Fibroblast of mammary gland (primary cell): ENCODE results near the gene ACVRL1.

Source experiments
- DNase-seq: peaks from one replicate; pipeline ENCODE4 v3.0.0-alpha.2; 2010; ENCODE audit warnings: low read depth
- H3K4me3 ChIP-seq: 2 replicates; pipeline ENCODE4 v1.5.1; 2011; ENCODE audit warnings: low read depth, mild to moderate bottlenecking, low read length, moderate library complexity; ENCODE audit not compliant: control insufficient read depth
- TF ChIP-seq, protein P1 (sequence below): conservative IDR thresholded peaks from 2 replicates; pipeline ENCODE4 v1.5.1; 2011; ENCODE audit warnings: low read depth, low read length, inconsistent platforms; ENCODE audit not compliant: control insufficient read depth, insufficient read depth

Gene ACVRL1

DNA sequence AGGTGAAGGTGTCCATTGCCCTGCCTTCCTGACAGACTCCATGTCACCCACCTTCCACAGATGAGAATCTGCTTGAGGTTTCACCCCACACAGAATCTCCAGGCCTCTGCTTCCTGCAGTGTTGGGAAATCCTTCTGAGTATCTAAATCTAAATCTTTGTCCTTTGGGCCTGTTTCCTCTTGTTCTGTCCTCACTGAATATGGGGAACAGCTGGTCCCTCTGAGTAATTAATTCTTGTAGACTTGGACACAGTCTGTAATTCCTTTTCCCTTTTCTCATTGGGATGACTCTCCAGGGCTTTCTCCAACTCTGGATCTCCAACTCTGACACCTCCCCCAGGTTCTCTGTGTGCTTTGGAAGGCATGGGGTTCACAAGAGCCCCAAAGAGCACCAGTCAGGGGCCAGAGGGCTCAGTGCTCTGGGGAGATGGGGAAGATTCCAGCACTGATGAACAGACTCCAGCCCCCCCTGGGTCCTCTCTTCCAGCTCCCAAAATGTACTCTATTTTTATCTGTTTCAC is 2.3 kb upstream of the ACVRL1 start:
- TF ChIP-seq, protein P1, sequence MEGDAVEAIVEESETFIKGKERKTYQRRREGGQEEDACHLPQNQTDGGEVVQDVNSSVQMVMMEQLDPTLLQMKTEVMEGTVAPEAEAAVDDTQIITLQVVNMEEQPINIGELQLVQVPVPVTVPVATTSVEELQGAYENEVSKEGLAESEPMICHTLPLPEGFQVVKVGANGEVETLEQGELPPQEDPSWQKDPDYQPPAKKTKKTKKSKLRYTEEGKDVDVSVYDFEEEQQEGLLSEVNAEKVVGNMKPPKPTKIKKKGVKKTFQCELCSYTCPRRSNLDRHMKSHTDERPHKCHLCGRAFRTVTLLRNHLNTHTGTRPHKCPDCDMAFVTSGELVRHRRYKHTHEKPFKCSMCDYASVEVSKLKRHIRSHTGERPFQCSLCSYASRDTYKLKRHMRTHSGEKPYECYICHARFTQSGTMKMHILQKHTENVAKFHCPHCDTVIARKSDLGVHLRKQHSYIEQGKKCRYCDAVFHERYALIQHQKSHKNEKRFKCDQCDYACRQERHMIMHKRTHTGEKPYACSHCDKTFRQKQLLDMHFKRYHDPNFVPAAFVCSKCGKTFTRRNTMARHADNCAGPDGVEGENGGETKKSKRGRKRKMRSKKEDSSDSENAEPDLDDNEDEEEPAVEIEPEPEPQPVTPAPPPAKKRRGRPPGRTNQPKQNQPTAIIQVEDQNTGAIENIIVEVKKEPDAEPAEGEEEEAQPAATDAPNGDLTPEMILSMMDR = no peak
- no peak overlapping the region for H3K4me3 ChIP-seq
- peak; percentile 87 for DNase-seq

DNA sequence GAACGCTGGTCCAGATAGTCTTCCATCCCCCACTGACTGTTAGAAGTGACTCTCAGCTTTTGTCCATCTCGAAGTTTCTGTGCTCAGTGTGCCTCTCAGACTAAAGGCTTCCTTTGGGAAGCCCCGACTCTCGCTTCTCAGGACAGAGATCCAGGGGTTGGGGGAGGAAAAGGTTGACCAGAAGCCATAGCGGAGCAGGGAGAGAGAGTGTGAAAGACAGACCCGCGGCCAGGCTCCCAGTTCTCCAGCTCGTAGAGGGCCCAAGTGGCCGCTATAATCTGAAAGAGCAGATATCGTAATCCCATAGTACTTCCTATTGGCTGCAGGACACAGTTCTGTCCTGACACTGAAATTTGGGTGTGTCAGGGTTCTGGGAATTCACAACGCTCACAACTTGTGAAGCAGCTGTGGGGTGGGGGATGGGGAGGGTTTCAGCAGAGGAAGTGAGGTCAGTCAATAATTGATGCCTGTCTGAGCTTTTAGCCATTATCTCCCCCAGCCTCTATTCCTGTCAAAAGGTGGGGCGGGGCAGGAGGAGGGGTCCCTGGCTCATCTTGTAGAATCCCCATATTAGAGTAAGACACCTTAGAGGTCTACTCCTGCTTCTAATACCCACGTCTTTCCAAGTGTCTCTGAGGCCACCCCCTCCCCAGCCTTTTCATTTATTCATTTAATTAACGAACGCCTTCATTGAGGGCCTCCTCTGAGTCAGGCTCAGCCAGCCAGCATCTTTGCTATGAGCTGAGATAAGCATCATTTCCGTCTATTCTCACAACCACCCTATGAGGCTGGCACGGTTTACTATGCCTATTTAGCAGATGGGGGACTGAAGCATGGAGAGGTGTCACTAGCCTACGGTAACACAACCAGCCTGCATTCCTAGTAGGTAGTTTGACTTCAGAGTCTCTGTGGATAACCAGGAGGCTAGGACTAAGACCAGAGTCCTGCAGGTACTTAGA is 1.6 kb upstream of the ACVRL1 start:
- H3K4me3 ChIP-seq = no peak overlapping the region
- TF ChIP-seq, protein P1 = no peak
- DNase-seq = peak; percentile 81

DNA sequence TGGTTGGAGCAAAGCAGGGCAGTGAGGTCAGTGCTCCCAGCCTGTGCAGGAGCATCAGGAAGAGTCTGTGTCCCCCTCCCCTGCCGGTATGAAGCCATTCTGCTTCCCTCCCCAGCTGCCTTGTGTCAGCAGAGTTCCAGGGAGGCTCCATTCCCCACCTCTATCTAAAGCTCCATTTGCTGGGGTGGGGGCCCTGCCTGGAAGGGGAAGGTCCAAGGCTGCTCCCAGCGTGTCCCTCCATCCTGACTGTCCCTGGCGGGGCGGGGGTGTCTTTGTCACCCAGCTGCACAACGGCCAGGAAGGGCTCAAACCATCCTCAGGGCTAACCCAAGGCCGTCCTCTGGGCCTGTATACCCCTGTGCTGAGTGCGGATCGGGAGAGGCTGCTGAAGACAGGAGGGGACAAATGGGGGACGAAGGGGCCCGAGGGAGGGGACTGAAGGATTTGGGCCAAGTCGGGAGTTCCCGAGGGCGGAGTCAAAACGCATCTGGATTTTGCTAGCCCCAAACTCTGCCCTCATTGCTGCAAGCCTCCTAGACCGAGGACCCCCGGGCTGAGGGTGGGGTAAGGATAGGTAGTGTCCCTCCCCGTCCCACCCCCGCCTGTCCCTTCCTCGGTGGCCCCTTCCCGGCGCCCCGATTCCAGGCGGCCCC is 748 bp upstream of the ACVRL1 start:
- TF ChIP-seq, protein P1 = no peak
- DNase-seq = no peak
- H3K4me3 ChIP-seq = peak overlapping the region; percentile 48

DNA sequence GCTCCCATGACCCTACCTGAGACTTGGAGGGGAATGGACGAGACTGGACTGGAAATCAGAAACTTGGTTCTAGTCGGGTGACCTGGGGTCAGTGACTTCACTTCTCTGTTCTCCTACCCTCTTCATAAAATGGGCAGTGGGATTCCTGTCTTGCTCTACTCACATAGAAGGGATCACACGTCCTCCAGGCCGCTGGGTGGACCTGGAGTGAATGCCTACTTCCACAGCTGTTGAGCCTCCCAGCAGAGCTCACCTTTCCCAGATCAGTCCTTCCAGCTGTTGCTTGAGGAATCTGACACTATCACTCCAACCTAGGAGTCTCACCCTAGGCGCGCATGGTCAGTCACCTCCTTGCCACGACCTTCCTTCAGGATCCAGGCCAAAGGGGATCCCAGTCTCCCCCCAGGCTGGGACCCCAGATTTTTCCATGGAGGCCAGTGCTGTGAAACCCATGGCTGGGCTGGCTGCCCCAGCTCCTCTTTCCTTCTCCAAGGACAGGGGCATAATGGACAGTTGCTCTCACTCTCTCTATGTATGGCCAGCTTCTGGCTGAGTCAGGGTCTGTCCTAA is 637 bp downstream of the ACVRL1 start:
- no peak for DNase-seq
- TF ChIP-seq, protein P1 = no peak
- peak overlapping the region; percentile 48 for H3K4me3 ChIP-seq

DNA sequence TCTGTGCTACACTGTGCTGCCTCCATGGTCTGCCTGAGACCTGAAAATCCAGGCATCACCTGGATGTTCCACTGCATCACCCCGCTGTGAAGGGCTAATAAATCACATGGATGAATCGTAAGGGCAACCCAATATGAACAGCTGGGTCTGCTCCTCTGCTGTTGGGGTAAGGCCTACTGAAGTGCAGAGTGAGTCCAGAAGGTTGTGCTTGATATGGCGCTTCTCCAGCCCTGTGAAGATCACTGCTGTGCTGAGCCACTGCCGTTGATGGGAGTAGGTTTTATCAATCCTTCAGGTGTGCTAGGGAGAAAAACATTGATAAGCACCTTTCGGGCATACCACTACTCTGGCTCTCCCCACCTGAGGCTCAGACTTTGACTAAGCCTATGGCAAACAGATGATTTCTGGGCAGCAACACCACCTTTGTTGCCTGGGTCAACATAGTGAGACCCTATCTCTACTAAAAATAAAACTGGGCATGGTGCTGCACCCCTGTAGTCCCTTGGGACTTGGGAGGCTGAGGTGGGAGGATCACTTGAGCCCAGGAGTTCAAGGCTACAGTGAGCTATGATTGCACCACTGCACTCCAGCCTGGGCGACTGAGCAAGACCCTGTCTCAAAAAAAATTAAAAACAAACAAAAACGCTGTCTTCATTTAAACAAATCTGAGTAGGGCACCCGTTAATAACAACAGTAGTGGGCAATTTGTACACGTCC is 1.7 kb downstream of the ACVRL1 start:
- TF ChIP-seq, protein P1 = no peak
- no peak for DNase-seq
- no peak overlapping the region for H3K4me3 ChIP-seq

DNA sequence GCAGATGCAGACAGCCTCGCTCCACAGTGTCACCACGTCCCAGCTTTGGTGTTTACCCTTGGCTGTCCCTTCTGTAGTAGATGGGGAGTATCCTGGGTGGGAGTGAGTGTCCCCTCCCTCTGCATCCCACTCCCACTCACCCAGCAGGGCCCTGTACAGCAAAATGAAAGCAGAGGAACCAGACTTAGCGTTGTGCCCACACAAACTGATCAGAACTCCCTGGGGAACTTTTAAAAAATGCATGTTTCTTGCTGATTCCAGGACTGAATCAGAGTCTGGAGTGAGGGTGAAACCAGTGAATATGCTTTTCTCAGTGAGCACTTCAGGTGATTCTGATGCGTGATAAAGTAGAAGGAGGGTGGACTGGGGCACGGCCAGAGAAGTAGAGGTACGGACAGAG is 2.9 kb downstream of the ACVRL1 start:
- DNase-seq = peak; percentile 56
- TF ChIP-seq, protein P1 = no peak
- H3K4me3 ChIP-seq = peak overlapping the region; percentile 2
